Measurements from ENCODE around the gene CILP2.

GRCh38 chr19:19528721-19529490 is 9.2 kb upstream of the CILP2 start, which contains the start of gene YJEFN3:
- TF ChIP-seq, protein P1, sequence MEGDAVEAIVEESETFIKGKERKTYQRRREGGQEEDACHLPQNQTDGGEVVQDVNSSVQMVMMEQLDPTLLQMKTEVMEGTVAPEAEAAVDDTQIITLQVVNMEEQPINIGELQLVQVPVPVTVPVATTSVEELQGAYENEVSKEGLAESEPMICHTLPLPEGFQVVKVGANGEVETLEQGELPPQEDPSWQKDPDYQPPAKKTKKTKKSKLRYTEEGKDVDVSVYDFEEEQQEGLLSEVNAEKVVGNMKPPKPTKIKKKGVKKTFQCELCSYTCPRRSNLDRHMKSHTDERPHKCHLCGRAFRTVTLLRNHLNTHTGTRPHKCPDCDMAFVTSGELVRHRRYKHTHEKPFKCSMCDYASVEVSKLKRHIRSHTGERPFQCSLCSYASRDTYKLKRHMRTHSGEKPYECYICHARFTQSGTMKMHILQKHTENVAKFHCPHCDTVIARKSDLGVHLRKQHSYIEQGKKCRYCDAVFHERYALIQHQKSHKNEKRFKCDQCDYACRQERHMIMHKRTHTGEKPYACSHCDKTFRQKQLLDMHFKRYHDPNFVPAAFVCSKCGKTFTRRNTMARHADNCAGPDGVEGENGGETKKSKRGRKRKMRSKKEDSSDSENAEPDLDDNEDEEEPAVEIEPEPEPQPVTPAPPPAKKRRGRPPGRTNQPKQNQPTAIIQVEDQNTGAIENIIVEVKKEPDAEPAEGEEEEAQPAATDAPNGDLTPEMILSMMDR (IDR thresholded peaks at IDR 0.05; ENCODE audit: borderline replicate concordance, extremely low read depth, low read length, poor library complexity, severe bottlenecking) = no peak
- no peak for TF ChIP-seq EZH2 (IDR thresholded peaks at IDR 0.05; ENCODE audit: borderline replicate concordance, low read depth, low read length, severe bottlenecking)

Data from DND-41 (cell line).